PC-9 (cell line): Measurements from ENCODE around the gene CTNND2. TPM values are rescaled to one million over a fixed set of nuclear protein-coding genes. Genes with fewer than 3 reads are reported as not detected.

Experiments
- BruUV-seq: library from RNA; stranded (reverse); fragments of 400-500 nt; replicated peaks from 2 replicates; lab custom pipeline; 2021; lab: Mats Ljungman, UMichigan
- CTCF ChIA-PET: fragments of 300-600 bp; sonication (Branson Sonifier 250); formaldehyde crosslinking; loops from one replicate; lab custom pipeline; 2022; ENCODE audit warnings: antibody characterized with exemption; lab: Charles Lee
- POLR2A ChIA-PET: fragments of 300-600 bp; sonication (Branson Sonifier 250); formaldehyde crosslinking; loops from one replicate; lab custom pipeline; 2022; ENCODE audit warnings: antibody characterized with exemption; ENCODE audit not compliant: unreplicated experiment; lab: Charles Lee
- DNase-seq, 2 experiments: peaks; one replicate each; pipeline versions ENCODE4 v3.0.0 to v3.0.0-alpha.2; 2015 to 2022; ENCODE audit warnings: mixed read lengths in 1 of 2
- H2AFZ ChIP-seq: fragments of 200-600 bp; sonication (generic); 2 replicates; pipeline ENCODE4 v1.8.1; 2017; ENCODE audit warnings: antibody characterized with exemption
- H3F3A ChIP-seq: fragments of 200-600 bp; sonication (generic); 2 replicates; pipeline ENCODE4 v1.8.1; 2017; ENCODE audit warnings: antibody characterized with exemption, mild to moderate bottlenecking, low read depth; ENCODE audit not compliant: insufficient read depth
- H3K27ac ChIP-seq: fragments of 200-600 bp; sonication (generic); 2 replicates; pipeline ENCODE4 v1.6.1; 2016; ENCODE audit warnings: mixed run types
- H3K27me3 ChIP-seq: fragments of 200-600 bp; sonication (generic); 2 replicates; pipeline ENCODE4 v1.6.1; 2016; ENCODE audit warnings: low read depth, mixed run types; ENCODE audit not compliant: insufficient read depth
- H3K36me3 ChIP-seq: fragments of 200-600 bp; sonication (generic); 2 replicates; pipeline ENCODE4 v1.6.1; 2016; ENCODE audit warnings: low read depth, mixed run types
- H3K4me1 ChIP-seq: fragments of 200-600 bp; sonication (generic); replicated peaks from 2 replicates; pipeline ENCODE4 v1.6.1; 2016; ENCODE audit warnings: mixed run types; ENCODE audit not compliant: insufficient read depth
- H3K4me2 ChIP-seq: fragments of 200-600 bp; sonication (generic); 2 replicates; pipeline ENCODE4 v1.6.1; 2017; ENCODE audit warnings: mixed run types
- H3K4me3 ChIP-seq: fragments of 200-600 bp; sonication (generic); 2 replicates; pipeline ENCODE4 v1.6.1; 2016; ENCODE audit warnings: mixed run types
- H3K79me2 ChIP-seq: fragments of 200-600 bp; sonication (generic); 2 replicates; pipeline ENCODE4 v1.6.1; 2017; ENCODE audit warnings: low read depth, mixed run types
- H3K9me2 ChIP-seq: fragments of 200-600 bp; sonication (generic); 2 replicates; pipeline ENCODE4 v1.8.1; 2017; ENCODE audit warnings: mild to moderate bottlenecking; ENCODE audit not compliant: insufficient read depth
- H3K9me3 ChIP-seq: fragments of 200-600 bp; sonication (generic); 2 replicates; pipeline ENCODE4 v1.8.1; 2016; ENCODE audit warnings: low read depth; ENCODE audit not compliant: insufficient read depth
- H4K20me1 ChIP-seq: fragments of 200-600 bp; sonication (generic); 2 replicates; pipeline ENCODE4 v1.8.1; 2017; ENCODE audit not compliant: insufficient read depth
- EZH2 ChIP-seq: fragments of 200-600 bp; sonication (generic); IDR thresholded peaks from 2 replicates; pipeline ENCODE4 v1.8.0; 2017; ENCODE audit warnings: antibody characterized with exemption, low read depth
- intact Hi-C: fragments of 100-400 bp; cut with micrococcal nuclease; formaldehyde crosslinking; loops from one replicate; pipeline ENCODE4 v1.10.0; 2022; ENCODE audit not compliant: unreplicated experiment
- total RNA-seq: library from RNA; stranded (reverse); gene quantifications from 2 replicates; pipeline ENCODE4 v1.2.3, GENCODE V29; 2021
- TF ChIP-seq, protein P1 (sequence below): fragments of 200-600 bp; sonication (generic); conservative IDR thresholded peaks from 2 replicates; pipeline ENCODE4 v1.6.1; 2017; ENCODE audit warnings: mixed run types, antibody characterized with exemption, mild to moderate bottlenecking, moderate library complexity

The CTNND2 gene
- total RNA-seq, 1 experiment from 2014 or later, result not detected

DNA sequence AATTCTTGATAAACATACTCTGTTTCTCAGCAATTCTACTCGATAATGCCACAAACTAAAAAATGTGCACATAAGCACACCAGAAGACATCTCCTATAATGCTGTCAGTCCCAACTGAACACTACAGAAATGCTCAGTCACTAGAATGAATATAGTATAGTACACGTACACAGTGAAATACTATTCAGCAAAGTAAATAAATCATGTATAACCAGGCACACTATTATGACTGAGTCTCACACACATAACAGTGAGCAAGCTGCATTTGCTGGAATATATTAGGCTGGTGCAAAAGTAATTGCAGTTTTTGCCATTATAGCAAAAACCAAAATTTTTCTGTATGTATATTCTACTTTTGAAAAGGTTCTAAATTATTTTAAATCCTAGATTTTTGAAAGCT is 310.2 kb downstream of the CTNND2 start:
- POLR2A ChIA-PET, result no interaction called here
- intact Hi-C loops, result no loop called here

GRCh38 chr5:11590475-11590874 is 313.8 kb downstream of the CTNND2 start:
- no peaks in the 10 kb centered on the region for H3K4me1 ChIP-seq
- intact Hi-C loops, result no loop called here
- H2AFZ ChIP-seq, result no peak overlapping the region
- CTCF ChIA-PET, result no interaction called here
- H3K9me3 ChIP-seq, result no peaks in the 10 kb centered on the region
- H3K36me3 ChIP-seq, result no peaks in the 10 kb centered on the region
- H3K27ac ChIP-seq, result no peak overlapping the region
- no TSS peak for BruUV-seq
- H3K27me3 ChIP-seq, result peaks cover 14% of the 10 kb centered on the region; the same call in 1 of the 2 replicates
- no peak for TF ChIP-seq EZH2
- TF ChIP-seq, protein P1, sequence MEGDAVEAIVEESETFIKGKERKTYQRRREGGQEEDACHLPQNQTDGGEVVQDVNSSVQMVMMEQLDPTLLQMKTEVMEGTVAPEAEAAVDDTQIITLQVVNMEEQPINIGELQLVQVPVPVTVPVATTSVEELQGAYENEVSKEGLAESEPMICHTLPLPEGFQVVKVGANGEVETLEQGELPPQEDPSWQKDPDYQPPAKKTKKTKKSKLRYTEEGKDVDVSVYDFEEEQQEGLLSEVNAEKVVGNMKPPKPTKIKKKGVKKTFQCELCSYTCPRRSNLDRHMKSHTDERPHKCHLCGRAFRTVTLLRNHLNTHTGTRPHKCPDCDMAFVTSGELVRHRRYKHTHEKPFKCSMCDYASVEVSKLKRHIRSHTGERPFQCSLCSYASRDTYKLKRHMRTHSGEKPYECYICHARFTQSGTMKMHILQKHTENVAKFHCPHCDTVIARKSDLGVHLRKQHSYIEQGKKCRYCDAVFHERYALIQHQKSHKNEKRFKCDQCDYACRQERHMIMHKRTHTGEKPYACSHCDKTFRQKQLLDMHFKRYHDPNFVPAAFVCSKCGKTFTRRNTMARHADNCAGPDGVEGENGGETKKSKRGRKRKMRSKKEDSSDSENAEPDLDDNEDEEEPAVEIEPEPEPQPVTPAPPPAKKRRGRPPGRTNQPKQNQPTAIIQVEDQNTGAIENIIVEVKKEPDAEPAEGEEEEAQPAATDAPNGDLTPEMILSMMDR, result no peak
- no peaks in the 10 kb centered on the region for H4K20me1 ChIP-seq
- no peaks in the 10 kb centered on the region for H3K9me2 ChIP-seq
- no peak overlapping the region for H3K4me2 ChIP-seq
- no peaks in the 10 kb centered on the region for H3K79me2 ChIP-seq
- POLR2A ChIA-PET, result no interaction called here
- H3K4me3 ChIP-seq, result no peak overlapping the region
- DNase-seq, result no peak
- no peaks in the 10 kb centered on the region for H3F3A ChIP-seq

More for the DNA sequence above, 310.2 kb downstream of the CTNND2 start:
- no peaks in the 10 kb centered on the region for H3K9me2 ChIP-seq
- H3K79me2 ChIP-seq, result no peaks in the 10 kb centered on the region
- no peak for DNase-seq
- no peak overlapping the region for H3K4me2 ChIP-seq
- no peak overlapping the region for H3K4me3 ChIP-seq
- peaks cover 2% of the 10 kb centered on the region; the same call in 1 of the 2 replicates for H3K27me3 ChIP-seq
- H3K9me3 ChIP-seq, result no peaks in the 10 kb centered on the region
- CTCF ChIA-PET, result no interaction called here
- no peak overlapping the region for H3K27ac ChIP-seq
- H3K4me1 ChIP-seq, result no peaks in the 10 kb centered on the region
- no peak for TF ChIP-seq EZH2
- no peaks in the 10 kb centered on the region for H3F3A ChIP-seq
- no TSS peak for BruUV-seq
- H3K36me3 ChIP-seq, result no peaks in the 10 kb centered on the region
- no peak overlapping the region for H2AFZ ChIP-seq
- 0 out of 2 replicates have a peak, but pooled peaks cover 4% of the 10 kb centered on the region for H4K20me1 ChIP-seq

DNA sequence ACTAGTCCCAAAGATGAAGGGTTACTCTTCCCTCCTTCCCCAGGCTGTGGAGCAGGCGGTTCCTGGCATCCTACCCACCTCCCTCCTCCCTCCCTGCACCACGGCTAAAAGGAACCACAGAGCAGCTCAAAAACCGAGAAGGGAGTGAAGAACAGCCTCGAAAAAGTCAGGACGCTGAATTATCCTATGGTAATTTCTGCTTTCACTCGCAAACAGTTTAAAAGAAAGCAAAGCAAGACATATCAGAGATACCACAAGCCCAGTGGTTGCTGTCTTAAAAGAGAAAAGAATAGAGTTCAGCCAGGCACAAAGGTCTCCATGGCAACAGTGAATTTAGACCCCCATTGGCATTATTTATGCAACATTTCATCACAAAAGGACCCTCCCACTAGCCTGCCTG is 315.4 kb downstream of the CTNND2 start:
- no peaks in the 10 kb centered on the region for H3K79me2 ChIP-seq
- CTCF ChIA-PET, result no interaction called here

More for the DNA sequence above, 315.4 kb downstream of the CTNND2 start:
- Histone ChIP-seq H3K9me2 (no peaks in the 10 kb centered on the region), H3K4me1 (no peaks in the 10 kb centered on the region), H3K27ac (no peak overlapping the region), H4K20me1 (no peaks in the 10 kb centered on the region), H3K36me3 (no peaks in the 10 kb centered on the region), H3K27me3 (peaks cover 17% of the 10 kb centered on the region; the same call in 1 of the 2 replicates), H3K4me3 (no peak overlapping the region), H3K4me2 (no peak overlapping the region), H3F3A (no peaks in the 10 kb centered on the region), H3K9me3 (no peaks in the 10 kb centered on the region), H2AFZ (no peak overlapping the region)
- POLR2A ChIA-PET, result no interaction called here
- TF ChIP-seq, protein P1, result no peak
- no peak for TF ChIP-seq EZH2
- BruUV-seq, result no TSS peak
- DNase-seq, result no peak
- intact Hi-C loops, result no loop called here
